Activated gamma-delta T cell treated with Interleukin-2 at 50 U/mL for 16 hours (primary cell): Measurements from ENCODE around the gene GPATCH4.
"Not testable (repeated sequence)": the region's sequence is repeated elsewhere in the genome, so short reads cannot be mapped to it uniquely, and the experiment has no call there.

ENCODE experiments used
- DNase-seq: peaks from one replicate; pipeline ENCODE4 v3.0.0-alpha.2; 2020

Gene GPATCH4

GRCh38 chr1:156601122-156601830, at the start of gene GPATCH4:
GPATCH4 (minus strand) TSS chr1:156601479.
- peak; percentile 66 for DNase-seq

GRCh38 chr1:156648951-156649350, 47.7 kb upstream of the GPATCH4 start:
- no peak for DNase-seq

- DNase-seq = no peak
These were observed 47.2 kb upstream of the GPATCH4 start for GRCh38 chr1:156648496-156648895.

GRCh38 chr1:156647351-156647750, 46.1 kb upstream of the GPATCH4 start:
- DNase-seq = no peak

GRCh38 chr1:156646738-156647211, 45.5 kb upstream of the GPATCH4 start:
- DNase-seq = no peak

- no peak for DNase-seq
These were observed 44.4 kb upstream of the GPATCH4 start for GRCh38 chr1:156645666-156646065.

- no peak for DNase-seq
These were observed 43.8 kb upstream of the GPATCH4 start for GRCh38 chr1:156645056-156645455.

GRCh38 chr1:156644640-156645039, 43.4 kb upstream of the GPATCH4 start:
- no peak for DNase-seq

GRCh38 chr1:156644146-156644545, 42.9 kb upstream of the GPATCH4 start:
- no peak for DNase-seq

- DNase-seq = no peak
These were observed 42.5 kb upstream of the GPATCH4 start for GRCh38 chr1:156643778-156644092.

- DNase-seq = no peak
These were observed 41.9 kb upstream of the GPATCH4 start for GRCh38 chr1:156643049-156643777.

GRCh38 chr1:156642265-156643048, 41.2 kb upstream of the GPATCH4 start:
- no peak for DNase-seq

GRCh38 chr1:156641761-156642264, 40.5 kb upstream of the GPATCH4 start, which contains the start of gene BCAN:
BCAN (plus strand) TSS chr1:156642117; CDS start chr1:156646055, 3,938 bp downstream.
- no peak for DNase-seq

GRCh38 chr1:156640842-156641706, 39.8 kb upstream of the GPATCH4 start:
- DNase-seq = no peak

- DNase-seq = no peak
These were observed 38.4 kb upstream of the GPATCH4 start for GRCh38 chr1:156639601-156640101.

GRCh38 chr1:156638189-156638985, 37.1 kb upstream of the GPATCH4 start:
- no peak for DNase-seq

GRCh38 chr1:156632355-156632754, 31.1 kb upstream of the GPATCH4 start:
- no peak for DNase-seq

- DNase-seq = not testable (repeated sequence)
These were observed 29.9 kb upstream of the GPATCH4 start for GRCh38 chr1:156631152-156631551.

- DNase-seq = no peak
These were observed 28.7 kb upstream of the GPATCH4 start for GRCh38 chr1:156629823-156630449.

- no peak for DNase-seq
These were observed 26.1 kb upstream of the GPATCH4 start for GRCh38 chr1:156627313-156627880.
